RWPE2 (cell line): ENCODE results near the gene CRNKL1.
A peak's percentile ranks its signal among the peaks of the same experiment; 100 is the strongest.

Experiments
- ATAC-seq: fragments of 200-7000 bp; cut with Tn5 transposase; 3 replicates; pipeline ENCODE4 v1.9.1; 2021; ENCODE audit warnings: low read depth
- DNase-seq: peaks from one replicate; pipeline ENCODE4 v3.0.0-alpha.2; 2020; ENCODE audit warnings: low spot score
- H3K27ac ChIP-seq: fragments of 450-650 bp; 2 replicates; pipeline ENCODE4 v1.5.1; 2017; ENCODE audit warnings: mild to moderate bottlenecking; ENCODE audit not compliant: poor library complexity, severe bottlenecking
- H3K27me3 ChIP-seq: fragments of 250-450 bp; sonication (Bioruptor Pico); 2 replicates; pipeline ENCODE4 v1.5.1; 2021; ENCODE audit warnings: mild to moderate bottlenecking, moderate library complexity; ENCODE audit not compliant: insufficient read depth, poor library complexity, severe bottlenecking
- H3K36me3 ChIP-seq: fragments of 250-450 bp; sonication (Bioruptor Pico); 2 replicates; pipeline ENCODE4 v1.5.1; 2020; ENCODE audit warnings: low read depth, mild to moderate bottlenecking, moderate library complexity
- H3K4me1 ChIP-seq: fragments of 250-450 bp; sonication (Bioruptor Pico); 2 replicates; pipeline ENCODE4 v1.5.1; 2021; ENCODE audit warnings: mild to moderate bottlenecking, moderate library complexity; ENCODE audit not compliant: insufficient read depth, poor library complexity, severe bottlenecking
- H3K4me3 ChIP-seq: fragments of 250-450 bp; sonication (Bioruptor Pico); 2 replicates; pipeline ENCODE4 v1.5.1; 2021; ENCODE audit warnings: mild to moderate bottlenecking, moderate library complexity; ENCODE audit not compliant: severe bottlenecking
- H3K9me3 ChIP-seq: fragments of 250-450 bp; sonication (Bioruptor Pico); 2 replicates; pipeline ENCODE4 v1.5.1; 2021; ENCODE audit warnings: mild to moderate bottlenecking, moderate library complexity; ENCODE audit not compliant: severe bottlenecking
- TF ChIP-seq, protein P1 (sequence below): fragments of 450-650 bp; IDR thresholded peaks from one replicate; pipeline ENCODE4 v1.5.1; 2017; ENCODE audit warnings: mild to moderate bottlenecking, moderate library complexity; ENCODE audit not compliant: poor library complexity, severe bottlenecking

CRNKL1 gene

DNA sequence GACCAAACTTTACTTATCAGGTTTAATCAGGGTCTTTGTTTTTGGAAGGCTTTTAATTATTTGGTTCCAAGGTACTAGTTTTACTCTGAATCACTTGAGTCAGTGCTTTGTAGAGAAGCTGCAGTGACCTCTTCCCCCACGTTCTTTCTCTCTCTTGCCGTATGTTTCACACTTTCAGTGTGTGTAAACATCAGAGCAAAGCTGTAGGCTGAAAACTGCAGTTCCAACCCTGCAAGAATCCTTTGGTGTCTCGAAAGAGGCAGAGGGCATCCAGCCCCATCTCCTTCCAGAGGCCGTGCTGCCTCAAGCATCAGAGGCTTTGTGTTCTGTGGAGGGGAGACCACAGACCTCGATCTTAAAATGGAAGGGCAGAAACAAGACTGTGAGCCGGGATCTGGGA, 42.1 kb upstream of the CRNKL1 start:
- no peak overlapping the region for H3K27ac ChIP-seq
- ATAC-seq = no peak
- H3K4me3 ChIP-seq = no peak overlapping the region
- H3K36me3 ChIP-seq = no peaks in the 10 kb centered on the region
- H3K4me1 ChIP-seq = no peaks in the 10 kb centered on the region
- H3K27me3 ChIP-seq = peaks cover 7% of the 10 kb centered on the region
- no peaks in the 10 kb centered on the region for H3K9me3 ChIP-seq
- no peak for DNase-seq
- TF ChIP-seq, protein P1, sequence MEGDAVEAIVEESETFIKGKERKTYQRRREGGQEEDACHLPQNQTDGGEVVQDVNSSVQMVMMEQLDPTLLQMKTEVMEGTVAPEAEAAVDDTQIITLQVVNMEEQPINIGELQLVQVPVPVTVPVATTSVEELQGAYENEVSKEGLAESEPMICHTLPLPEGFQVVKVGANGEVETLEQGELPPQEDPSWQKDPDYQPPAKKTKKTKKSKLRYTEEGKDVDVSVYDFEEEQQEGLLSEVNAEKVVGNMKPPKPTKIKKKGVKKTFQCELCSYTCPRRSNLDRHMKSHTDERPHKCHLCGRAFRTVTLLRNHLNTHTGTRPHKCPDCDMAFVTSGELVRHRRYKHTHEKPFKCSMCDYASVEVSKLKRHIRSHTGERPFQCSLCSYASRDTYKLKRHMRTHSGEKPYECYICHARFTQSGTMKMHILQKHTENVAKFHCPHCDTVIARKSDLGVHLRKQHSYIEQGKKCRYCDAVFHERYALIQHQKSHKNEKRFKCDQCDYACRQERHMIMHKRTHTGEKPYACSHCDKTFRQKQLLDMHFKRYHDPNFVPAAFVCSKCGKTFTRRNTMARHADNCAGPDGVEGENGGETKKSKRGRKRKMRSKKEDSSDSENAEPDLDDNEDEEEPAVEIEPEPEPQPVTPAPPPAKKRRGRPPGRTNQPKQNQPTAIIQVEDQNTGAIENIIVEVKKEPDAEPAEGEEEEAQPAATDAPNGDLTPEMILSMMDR = no peak

DNA sequence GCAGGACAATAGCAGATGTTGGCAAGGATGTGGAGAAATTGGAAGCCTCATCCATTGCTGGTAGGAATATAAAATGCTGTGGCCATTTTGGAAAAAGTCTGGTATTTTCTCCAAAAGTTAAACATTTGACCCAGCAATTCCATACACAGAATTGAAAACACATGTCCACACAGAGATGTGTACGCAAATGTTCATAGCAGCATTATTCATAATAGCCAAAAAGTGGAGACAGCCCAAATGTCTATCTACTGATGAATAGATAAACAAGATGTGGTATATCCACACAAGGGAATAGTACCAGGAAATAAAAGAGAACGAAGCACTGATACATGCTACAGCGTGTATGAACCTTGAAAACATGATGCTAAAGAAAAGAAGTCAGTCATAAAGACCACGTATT, 40.6 kb upstream of the CRNKL1 start:
- DNase-seq (no peak), ATAC-seq (no peak)
- H3K27me3 ChIP-seq = peaks cover 7% of the 10 kb centered on the region
- H3K9me3 ChIP-seq = no peaks in the 10 kb centered on the region
- H3K4me1 ChIP-seq = no peaks in the 10 kb centered on the region
- TF ChIP-seq, protein P1 = no peak
- no peak overlapping the region for H3K4me3 ChIP-seq
- no peaks in the 10 kb centered on the region for H3K36me3 ChIP-seq
- no peak overlapping the region for H3K27ac ChIP-seq

DNA sequence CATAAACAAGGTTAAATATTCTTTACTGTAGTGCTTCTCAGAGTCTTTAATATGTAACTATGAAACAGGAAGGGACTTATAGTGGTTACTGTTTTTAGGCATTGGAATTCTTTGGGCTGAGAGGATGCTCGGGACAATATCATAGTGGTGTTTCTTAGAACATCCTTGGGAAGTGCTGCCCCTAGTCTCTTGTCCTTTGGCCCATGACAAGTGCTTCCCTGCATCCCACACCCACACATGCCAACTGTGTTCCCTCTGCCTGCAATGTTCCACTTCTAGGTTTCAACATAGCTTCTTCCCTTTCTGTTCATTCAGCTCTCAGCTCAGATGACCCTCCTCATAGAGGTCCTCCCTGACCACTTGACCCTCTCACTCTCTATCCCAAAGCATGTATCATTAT, 37.7 kb upstream of the CRNKL1 start:
- no peak for ATAC-seq
- TF ChIP-seq, protein P1 = no peak
- H3K4me1 ChIP-seq = no peaks in the 10 kb centered on the region

DNA sequence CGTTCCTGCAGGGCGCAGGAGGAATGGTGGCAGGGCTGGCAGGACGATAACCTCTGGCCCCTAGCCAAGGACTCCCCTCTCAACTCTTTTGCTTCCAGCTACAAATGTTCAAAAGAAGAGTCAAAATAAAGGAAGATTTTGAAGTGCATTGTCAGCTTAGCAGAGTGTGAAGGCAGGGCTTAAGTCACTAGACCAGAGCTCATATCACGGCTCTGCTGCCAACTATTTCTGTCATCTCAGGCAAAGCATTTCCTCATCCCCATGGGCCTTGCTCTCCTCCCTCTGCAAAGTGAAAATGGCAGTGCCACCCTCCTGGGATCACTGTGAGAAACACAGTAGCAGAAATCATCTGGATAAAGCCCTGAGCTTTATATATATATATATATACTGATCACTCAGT, 36.8 kb upstream of the CRNKL1 start:
- H3K27ac ChIP-seq = no peak overlapping the region
- no peaks in the 10 kb centered on the region for H3K36me3 ChIP-seq
- TF ChIP-seq, protein P1 = no peak
- no peaks in the 10 kb centered on the region for H3K27me3 ChIP-seq
- no peak overlapping the region for H3K4me3 ChIP-seq
- no peaks in the 10 kb centered on the region for H3K4me1 ChIP-seq
- no peak for ATAC-seq
- H3K9me3 ChIP-seq = no peaks in the 10 kb centered on the region
- DNase-seq = no peak

More for the DNA sequence above, 37.7 kb upstream of the CRNKL1 start:
- no peak overlapping the region for H3K4me3 ChIP-seq
- DNase-seq = no peak
- no peaks in the 10 kb centered on the region for H3K9me3 ChIP-seq
- H3K27ac ChIP-seq = no peak overlapping the region
- no peaks in the 10 kb centered on the region for H3K36me3 ChIP-seq
- H3K27me3 ChIP-seq = no peaks in the 10 kb centered on the region

DNA sequence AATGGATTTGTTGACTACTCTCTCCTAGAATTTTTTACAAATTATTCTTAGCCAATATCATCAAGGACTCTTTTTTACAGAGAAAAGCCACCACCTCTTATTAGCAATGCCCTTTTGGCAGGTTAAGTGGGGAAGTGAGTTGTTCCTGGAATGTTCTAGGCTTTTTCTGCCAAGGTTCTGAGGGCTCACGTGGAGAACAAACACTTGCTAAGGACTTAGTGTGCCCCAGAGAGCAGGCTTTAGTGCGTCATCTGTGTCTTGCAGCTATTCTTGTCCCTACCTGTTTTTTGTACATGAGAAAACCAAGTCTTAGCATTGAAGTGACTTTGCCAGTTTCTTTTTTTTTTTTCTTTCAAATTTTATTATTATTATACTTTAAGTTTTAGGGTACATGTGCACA, 33.5 kb upstream of the CRNKL1 start:
- DNase-seq (no peak), ATAC-seq (peak; percentile 52; the same call in 1 of the 3 replicates)
- no peak overlapping the region for H3K4me3 ChIP-seq
- H3K4me1 ChIP-seq = no peaks in the 10 kb centered on the region
- no peak overlapping the region for H3K27ac ChIP-seq
- H3K9me3 ChIP-seq = no peaks in the 10 kb centered on the region
- H3K36me3 ChIP-seq = no peaks in the 10 kb centered on the region
- H3K27me3 ChIP-seq = no peaks in the 10 kb centered on the region
- TF ChIP-seq, protein P1 = no peak
